Measurements from ENCODE around the gene ADAMTS17.
A peak's percentile ranks its signal among the peaks of the same experiment; 100 is the strongest.

Gene ADAMTS17

DNA sequence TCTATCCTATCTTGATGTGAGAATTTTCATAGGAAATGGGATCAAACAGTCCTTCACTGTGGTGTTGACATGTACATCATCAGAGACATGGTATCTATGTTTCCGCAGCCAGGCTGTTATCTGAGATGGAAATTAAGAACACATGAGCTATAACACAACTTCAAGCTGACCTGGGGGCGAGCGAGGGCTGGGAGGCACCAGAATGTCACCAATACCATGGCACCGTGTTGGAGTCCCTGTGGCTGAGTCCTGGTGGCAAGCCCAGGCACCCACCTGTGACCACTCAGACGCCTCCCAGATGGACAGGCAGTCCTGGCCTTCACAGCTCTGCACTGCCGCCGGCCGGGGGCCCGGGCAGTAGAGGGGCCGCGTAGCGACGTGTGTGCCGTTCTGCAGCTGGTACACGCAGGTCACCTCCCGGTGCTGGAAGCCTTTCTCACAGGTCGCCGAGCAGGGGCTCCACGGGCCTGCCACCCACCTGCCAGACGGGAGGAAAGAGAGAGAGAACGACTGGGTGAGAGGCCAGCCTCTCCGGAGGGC, 344.6 kb downstream of the ADAMTS17 start:
- peaks cover 16% of the 10 kb centered on the region for H3K4me1 ChIP-seq (ENCODE audit: insufficient read depth, insufficient read length)
- no peak for DNase-seq (ENCODE audit: low read depth, low spot score)
- H3K4me3 ChIP-seq (ENCODE audit: insufficient read length, low read depth) = no peak overlapping the region
- no peak overlapping the region for H3K9ac ChIP-seq (ENCODE audit: insufficient read length, low read depth)
- H3K9me3 ChIP-seq (ENCODE audit: insufficient read depth, low read length) = no peaks in the 10 kb centered on the region
- H3K36me3 ChIP-seq (ENCODE audit: insufficient read depth, insufficient read length, low read length) = no peaks in the 10 kb centered on the region
- H3K27me3 ChIP-seq (ENCODE audit: insufficient read depth, insufficient read length) = no peaks in the 10 kb centered on the region
- TF ChIP-seq SUZ12 (IDR thresholded peaks at IDR 0.05; ENCODE audit: extremely low read depth, insufficient read depth, insufficient read length) (no peak), ZNF274 (IDR thresholded peaks at IDR 0.05; ENCODE audit: low read depth, low read length) (no peak), YY1 (IDR thresholded peaks at IDR 0.05; ENCODE audit: insufficient read depth, insufficient read length) (no peak)

DNA sequence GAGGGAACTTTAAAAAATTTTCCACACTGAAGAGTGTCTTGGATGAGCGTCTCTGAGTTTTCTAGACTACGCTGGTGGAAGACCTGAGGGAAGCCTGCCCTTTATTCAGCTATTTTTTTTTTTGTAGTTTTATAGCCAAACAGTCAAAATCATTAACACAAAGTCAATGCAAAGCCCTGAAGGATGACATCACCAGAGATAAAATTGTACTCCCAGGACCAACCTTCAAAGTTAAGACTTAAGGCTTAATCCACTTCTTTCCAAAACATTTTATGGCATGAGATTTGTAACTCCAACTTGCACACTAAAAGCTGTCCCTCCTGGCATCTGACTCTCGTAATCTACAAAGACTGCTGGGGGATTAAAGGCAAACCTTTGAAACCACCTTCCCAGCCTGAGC, 345.1 kb downstream of the ADAMTS17 start:
- Histone ChIP-seq H3K4me1 (ENCODE audit: insufficient read depth, insufficient read length) (peaks cover 14% of the 10 kb centered on the region), H3K9ac (ENCODE audit: insufficient read length, low read depth) (no peak overlapping the region), H3K9me3 (ENCODE audit: insufficient read depth, low read length) (no peaks in the 10 kb centered on the region), H3K4me3 (ENCODE audit: insufficient read length, low read depth) (no peak overlapping the region), H3K36me3 (ENCODE audit: insufficient read depth, insufficient read length, low read length) (no peaks in the 10 kb centered on the region), H3K27me3 (ENCODE audit: insufficient read depth, insufficient read length) (no peaks in the 10 kb centered on the region)
- no peak for DNase-seq (ENCODE audit: low read depth, low spot score)
- TF ChIP-seq YY1 (IDR thresholded peaks at IDR 0.05; ENCODE audit: insufficient read depth, insufficient read length) (no peak), SUZ12 (IDR thresholded peaks at IDR 0.05; ENCODE audit: extremely low read depth, insufficient read depth, insufficient read length) (no peak), ZNF274 (IDR thresholded peaks at IDR 0.05; ENCODE audit: low read depth, low read length) (no peak)

GRCh38 chr15:99995543-99995942, 346.2 kb downstream of the ADAMTS17 start:
- Histone ChIP-seq H3K9me3 (ENCODE audit: insufficient read depth, low read length) (no peaks in the 10 kb centered on the region), H3K4me1 (ENCODE audit: insufficient read depth, insufficient read length) (peaks cover 14% of the 10 kb centered on the region), H3K9ac (ENCODE audit: insufficient read length, low read depth) (peak overlapping the region; percentile 36), H3K27me3 (ENCODE audit: insufficient read depth, insufficient read length) (no peaks in the 10 kb centered on the region), H3K36me3 (ENCODE audit: insufficient read depth, insufficient read length, low read length) (no peaks in the 10 kb centered on the region), H3K4me3 (ENCODE audit: insufficient read length, low read depth) (no peak overlapping the region)
- TF ChIP-seq SUZ12 (IDR thresholded peaks at IDR 0.05; ENCODE audit: extremely low read depth, insufficient read depth, insufficient read length) (no peak), YY1 (IDR thresholded peaks at IDR 0.05; ENCODE audit: insufficient read depth, insufficient read length) (no peak)
- DNase-seq (ENCODE audit: low read depth, low spot score) = no peak

DNA sequence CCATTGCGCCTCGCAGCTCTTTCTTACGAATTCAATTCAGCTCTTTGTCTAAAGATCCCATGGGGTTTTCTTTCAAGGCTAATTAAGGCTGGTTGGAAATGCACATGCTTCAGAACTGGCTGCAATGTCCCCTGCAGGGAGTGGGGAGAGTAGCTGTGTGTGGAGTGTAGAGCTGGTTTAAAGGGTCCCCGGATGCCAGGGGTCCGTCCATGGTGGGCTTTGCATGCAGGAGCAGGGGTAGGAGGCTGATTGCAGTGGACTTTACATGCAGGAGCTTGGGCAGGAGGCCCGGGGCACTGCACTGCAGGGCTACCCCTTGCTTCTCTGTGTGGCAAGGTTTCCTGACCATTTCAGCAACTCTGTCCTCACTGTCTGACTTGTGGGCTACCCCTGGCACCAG, 346.9 kb downstream of the ADAMTS17 start:
- H3K9me3 ChIP-seq (ENCODE audit: insufficient read depth, low read length) = no peaks in the 10 kb centered on the region
- H3K4me3 ChIP-seq (ENCODE audit: insufficient read length, low read depth) = no peak overlapping the region
- no peak overlapping the region for H3K9ac ChIP-seq (ENCODE audit: insufficient read length, low read depth)
- H3K4me1 ChIP-seq (ENCODE audit: insufficient read depth, insufficient read length) = peaks cover 14% of the 10 kb centered on the region
- no peak for DNase-seq (ENCODE audit: low read depth, low spot score)
- no peaks in the 10 kb centered on the region for H3K36me3 ChIP-seq (ENCODE audit: insufficient read depth, insufficient read length, low read length)
- TF ChIP-seq SUZ12 (IDR thresholded peaks at IDR 0.05; ENCODE audit: extremely low read depth, insufficient read depth, insufficient read length) = no peak
- TF ChIP-seq ZNF274 (IDR thresholded peaks at IDR 0.05; ENCODE audit: low read depth, low read length) = no peak
- no peak for TF ChIP-seq YY1 (IDR thresholded peaks at IDR 0.05; ENCODE audit: insufficient read depth, insufficient read length)
- no peaks in the 10 kb centered on the region for H3K27me3 ChIP-seq (ENCODE audit: insufficient read depth, insufficient read length)

DNA sequence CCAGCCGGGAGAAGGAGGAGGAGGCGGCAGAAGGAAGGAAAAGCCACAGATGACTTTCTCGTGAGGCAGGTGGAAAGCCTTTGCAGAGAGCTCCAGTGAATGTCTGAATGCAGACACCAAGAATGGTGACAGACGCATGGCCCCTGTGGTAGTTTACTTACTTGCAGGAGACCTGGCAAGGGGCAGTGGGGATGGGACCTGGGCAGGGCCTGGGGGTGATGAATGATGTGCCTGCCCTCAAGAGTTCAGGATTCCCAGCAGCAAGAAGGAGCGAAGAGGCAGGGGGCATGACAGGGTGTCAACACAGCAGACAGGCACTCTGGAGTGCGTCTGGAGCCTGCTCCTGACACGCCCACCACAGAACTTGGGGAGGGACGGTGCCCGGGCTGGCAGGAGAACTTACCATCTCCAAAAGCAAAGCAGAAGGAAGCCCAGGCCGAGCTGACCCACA, 348.1 kb downstream of the ADAMTS17 start:
- Histone ChIP-seq H3K36me3 (ENCODE audit: insufficient read depth, insufficient read length, low read length) (no peaks in the 10 kb centered on the region), H3K9me3 (ENCODE audit: insufficient read depth, low read length) (peaks cover 5% of the 10 kb centered on the region; the same call in 1 of the 2 replicates), H3K27me3 (ENCODE audit: insufficient read depth, insufficient read length) (no peaks in the 10 kb centered on the region), H3K4me1 (ENCODE audit: insufficient read depth, insufficient read length) (peaks cover 14% of the 10 kb centered on the region), H3K4me3 (ENCODE audit: insufficient read length, low read depth) (no peak overlapping the region), H3K9ac (ENCODE audit: insufficient read length, low read depth) (no peak overlapping the region)
- TF ChIP-seq SUZ12 (IDR thresholded peaks at IDR 0.05; ENCODE audit: extremely low read depth, insufficient read depth, insufficient read length) (no peak), ZNF274 (IDR thresholded peaks at IDR 0.05; ENCODE audit: low read depth, low read length) (no peak)
- no peak for DNase-seq (ENCODE audit: low read depth, low spot score)

DNA sequence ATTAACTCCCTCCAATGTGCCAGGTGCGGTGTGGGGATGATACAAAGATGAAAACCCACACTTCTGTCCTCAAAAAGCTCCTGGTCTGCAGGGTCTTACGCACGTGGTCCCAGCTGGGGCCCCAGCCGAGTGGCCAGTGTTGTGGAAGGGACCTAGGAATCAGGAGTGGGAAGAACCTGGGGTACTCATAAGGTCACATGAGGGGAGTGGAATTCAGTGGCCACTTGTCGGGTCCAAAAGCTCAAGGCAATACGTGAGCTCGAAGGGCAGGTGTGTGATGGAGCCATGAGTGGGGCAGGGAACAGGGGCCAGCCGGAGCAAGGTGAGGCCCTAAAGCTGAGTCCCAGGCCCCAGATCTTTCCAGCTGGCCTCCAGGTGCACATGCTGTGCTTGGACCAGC, 348.5 kb downstream of the ADAMTS17 start:
- no peaks in the 10 kb centered on the region for H3K27me3 ChIP-seq (ENCODE audit: insufficient read depth, insufficient read length)
- no peaks in the 10 kb centered on the region for H3K36me3 ChIP-seq (ENCODE audit: insufficient read depth, insufficient read length, low read length)
- TF ChIP-seq SUZ12 (IDR thresholded peaks at IDR 0.05; ENCODE audit: extremely low read depth, insufficient read depth, insufficient read length) = no peak
- no peak for TF ChIP-seq YY1 (IDR thresholded peaks at IDR 0.05; ENCODE audit: insufficient read depth, insufficient read length)
- TF ChIP-seq ZNF274 (IDR thresholded peaks at IDR 0.05; ENCODE audit: low read depth, low read length) = no peak
- peaks cover 9% of the 10 kb centered on the region; the same call in 1 of the 2 replicates for H3K9me3 ChIP-seq (ENCODE audit: insufficient read depth, low read length)
- H3K4me1 ChIP-seq (ENCODE audit: insufficient read depth, insufficient read length) = peaks cover 14% of the 10 kb centered on the region
- no peak for DNase-seq (ENCODE audit: low read depth, low spot score)
- H3K4me3 ChIP-seq (ENCODE audit: insufficient read length, low read depth) = no peak overlapping the region
- no peak overlapping the region for H3K9ac ChIP-seq (ENCODE audit: insufficient read length, low read depth)

- H3K9ac ChIP-seq (ENCODE audit: insufficient read length, low read depth) = no peak overlapping the region
- H3K36me3 ChIP-seq (ENCODE audit: insufficient read depth, insufficient read length, low read length) = no peaks in the 10 kb centered on the region
- no peak for DNase-seq (ENCODE audit: low read depth, low spot score)
- peaks cover 14% of the 10 kb centered on the region; the same call in 1 of the 2 replicates for H3K9me3 ChIP-seq (ENCODE audit: insufficient read depth, low read length)
- TF ChIP-seq SUZ12 (IDR thresholded peaks at IDR 0.05; ENCODE audit: extremely low read depth, insufficient read depth, insufficient read length) = no peak
- TF ChIP-seq ZNF274 (IDR thresholded peaks at IDR 0.05; ENCODE audit: low read depth, low read length) = no peak
- TF ChIP-seq YY1 (IDR thresholded peaks at IDR 0.05; ENCODE audit: insufficient read depth, insufficient read length) = no peak
- no peak overlapping the region for H3K4me3 ChIP-seq (ENCODE audit: insufficient read length, low read depth)
- peaks cover 14% of the 10 kb centered on the region for H3K4me1 ChIP-seq (ENCODE audit: insufficient read depth, insufficient read length)
- peaks cover 2% of the 10 kb centered on the region for H3K27me3 ChIP-seq (ENCODE audit: insufficient read depth, insufficient read length)
Measured at GRCh38 chr15:99992611-99993231, 349.1 kb downstream of the ADAMTS17 start.
